Astrocyte (in vitro differentiated cells and primary cell): ENCODE measurements around the gene GABRG2.

Experiments
- CTCF ChIP-seq: IDR thresholded peaks from 2 replicates; pipeline ENCODE4 v1.5.1; 2011; ENCODE audit warnings: low read depth, mild to moderate bottlenecking, inconsistent platforms, low read length, moderate library complexity; ENCODE audit not compliant: insufficient read depth
- EZH2 ChIP-seq: IDR thresholded peaks from 2 replicates; pipeline ENCODE4 v1.6.1; 2012; ENCODE audit warnings: mild to moderate bottlenecking, low read length, inconsistent platforms; ENCODE audit not compliant: insufficient read depth

- TF ChIP-seq CTCF (no peak), EZH2 (no peak)
Measured at GRCh38 chr5:162187371-162187770, 119.8 kb downstream of the GABRG2 start.
